LNCaP clone FGC (cell line): ENCODE data around the gene PFKP.

Experiments
- DNase-seq: peaks from one replicate; pipeline ENCODE4 v3.0.0-alpha.2; 2011; ENCODE audit warnings: low read depth
- H3K4me3 ChIP-seq: 2 replicates; pipeline ENCODE4 v1.5.1; 2011; ENCODE audit warnings: mild to moderate bottlenecking, low read depth, low read length, control low read depth
- CTCF ChIP-seq: IDR thresholded peaks from 2 replicates; pipeline ENCODE4 v1.5.1; 2012; ENCODE audit warnings: mild to moderate bottlenecking; ENCODE audit not compliant: control insufficient read depth, insufficient read depth; ENCODE audit errors: extremely low read depth

The PFKP gene

GRCh38 chr10:3046210-3046779, 21.1 kb upstream of the PFKP start:
- DNase-seq, result no peak
- TF ChIP-seq CTCF, result no peak
- H3K4me3 ChIP-seq, result no peak overlapping the region

- DNase-seq, result no peak
- no peak overlapping the region for H3K4me3 ChIP-seq
- no peak for TF ChIP-seq CTCF
Measured at GRCh38 chr10:3046981-3047547, 20.3 kb upstream of the PFKP start.

GRCh38 chr10:3047596-3047995, 19.8 kb upstream of the PFKP start:
- no peak for TF ChIP-seq CTCF
- no peak for DNase-seq
- no peak overlapping the region for H3K4me3 ChIP-seq

- no peak for TF ChIP-seq CTCF
- no peak overlapping the region for H3K4me3 ChIP-seq
- no peak for DNase-seq
Measured at GRCh38 chr10:3048119-3049019, 19.0 kb upstream of the PFKP start.

GRCh38 chr10:3051692-3052091, 15.7 kb upstream of the PFKP start:
- TF ChIP-seq CTCF, result no peak
- no peak overlapping the region for H3K4me3 ChIP-seq
- DNase-seq, result no peak

GRCh38 chr10:3053155-3053554, 14.2 kb upstream of the PFKP start:
- no peak for TF ChIP-seq CTCF
- H3K4me3 ChIP-seq, result no peak overlapping the region
- no peak for DNase-seq
